Right atrium auricular region (tissue), 2 donors: ENCODE measurements around the gene CDH24. TPM values are rescaled to one million over a fixed set of nuclear protein-coding genes. Genes with fewer than 3 reads are reported as not detected.

Source experiments
- total RNA-seq, 2 donors: library from RNA; depleted of rRNA; stranded (reverse); fragments of >200 nt; gene quantifications; one replicate each; pipeline ENCODE4 v1.1.0, GENCODE V29; 2016

Gene CDH24
- total RNA-seq, 2 donors from 2014 or later, result 1.3 to 1.4 TPM

Other genes with a start within 250 kb of the CDH24 start
- 10 to 100 TPM in 1 of 2 donors, 1 to 10 TPM in 1; 9.9 to 28.5 TPM for gene SLC7A7, start 242.1 kb downstream of the CDH24 start, total RNA-seq
- 100 to 1,000 TPM in 1 of 2 donors, 10 to 100 TPM in 1; 59.4 to 168 TPM for gene MRPL52, start 227.6 kb downstream of the CDH24 start, total RNA-seq
- gene MMP14, start 220.9 kb downstream of the CDH24 start, total RNA-seq, result 10 to 100 TPM; 29.1 to 58.0 TPM
- 100 to 1,000 TPM in 1 of 2 donors, 10 to 100 TPM in 1; 54.2 to 144 TPM for gene LRP10, start 185.8 kb downstream of the CDH24 start, total RNA-seq
- not detected for gene REM2, start 174.3 kb downstream of the CDH24 start, total RNA-seq
- 100 to 1,000 TPM in 1 of 2 donors, 10 to 100 TPM in 1; 76.5 to 774 TPM for gene RBM23, start 138.4 kb downstream of the CDH24 start, total RNA-seq
- gene PRMT5, start 128.1 kb downstream of the CDH24 start, total RNA-seq, result 10 to 100 TPM; 23.3 to 55.1 TPM
- gene HAUS4, start 100.4 kb downstream of the CDH24 start, total RNA-seq, result 10 to 100 TPM; 25.8 to 28.7 TPM
- 10 to 100 TPM in 1 of 2 donors, 1 to 10 TPM in 1; 5.8 to 24.6 TPM for gene AJUBA, start 75.0 kb downstream of the CDH24 start, total RNA-seq
- gene C14orf93, start 47.4 kb downstream of the CDH24 start, total RNA-seq, result 1 to 10 TPM; 5.0 to 6.8 TPM
- gene PSMB5, start 22.6 kb downstream of the CDH24 start, total RNA-seq, result 100 to 1,000 TPM; 105 to 122 TPM
- not detected for gene PSMB11, start 15.3 kb downstream of the CDH24 start, total RNA-seq
- 10 to 100 TPM; 53.9 to 55.3 TPM for gene ACIN1, start 37.6 kb upstream of the CDH24 start, total RNA-seq
- gene C14orf119, start 38.0 kb upstream of the CDH24 start, total RNA-seq, result 10 to 100 TPM; 13.5 to 23.7 TPM
- gene CIROP, start 47.5 kb upstream of the CDH24 start, total RNA-seq, result not detected
- not detected for gene CEBPE, start 61.7 kb upstream of the CDH24 start, total RNA-seq
- gene SLC7A8, start 126.1 kb upstream of the CDH24 start, total RNA-seq, result 10 to 100 TPM; 11.9 to 23.7 TPM
- not detected for gene RNF212B, start 180.4 kb upstream of the CDH24 start, total RNA-seq
- gene HOMEZ, start 228.6 kb upstream of the CDH24 start, total RNA-seq, result 10 to 100 TPM in 1 of 2 donors, 1 to 10 TPM in 1; 8.5 to 10.1 TPM
- 1 to 10 TPM; 2.7 to 3.9 TPM for gene PPP1R3E, start 245.3 kb upstream of the CDH24 start, total RNA-seq
- 10 to 100 TPM; 26.8 to 36.3 TPM for gene BCL2L2, start 249.3 kb upstream of the CDH24 start, total RNA-seq